NCI-H345 treated with DMSO at 0.1 percent for 48 hours (cell line): ENCODE data around the gene KCNQ4.

Source experiments
- DNase-seq: peaks from one replicate; lab custom pipeline; 2025; ENCODE audit not compliant: unreplicated experiment; lab: John Stamatoyannopoulos, UW

KCNQ4 gene

GRCh38 chr1:40754201-40754600, 29.4 kb upstream of the KCNQ4 start:
- DNase-seq = no peak

GRCh38 chr1:40755067-40755466, 28.5 kb upstream of the KCNQ4 start:
- no peak for DNase-seq

- no peak for DNase-seq
Observed at GRCh38 chr1:40756523-40756922, 27.1 kb upstream of the KCNQ4 start.

GRCh38 chr1:40757084-40757483, 26.5 kb upstream of the KCNQ4 start:
- no peak for DNase-seq

- no peak for DNase-seq
Observed at GRCh38 chr1:40758004-40758403, 25.6 kb upstream of the KCNQ4 start.

GRCh38 chr1:40758578-40759343, 24.8 kb upstream of the KCNQ4 start:
- DNase-seq = no peak

- DNase-seq = no peak
Observed at GRCh38 chr1:40760984-40761383, 22.6 kb upstream of the KCNQ4 start.

- DNase-seq = no peak
Observed at GRCh38 chr1:40762144-40762923, 21.3 kb upstream of the KCNQ4 start.

GRCh38 chr1:40763742-40764532, 19.6 kb upstream of the KCNQ4 start:
- no peak for DNase-seq

- DNase-seq = no peak
Observed at GRCh38 chr1:40764981-40765380, 18.6 kb upstream of the KCNQ4 start.

GRCh38 chr1:40766017-40766416, 17.6 kb upstream of the KCNQ4 start:
- no peak for DNase-seq

GRCh38 chr1:40766560-40766959, 17.0 kb upstream of the KCNQ4 start:
- no peak for DNase-seq

GRCh38 chr1:40768146-40768990, 15.2 kb upstream of the KCNQ4 start:
- DNase-seq = no peak

GRCh38 chr1:40769815-40770214, 13.8 kb upstream of the KCNQ4 start:
- no peak for DNase-seq

GRCh38 chr1:40770296-40771070, 13.1 kb upstream of the KCNQ4 start:
- DNase-seq = no peak

- DNase-seq = no peak
Observed at GRCh38 chr1:40772146-40772955, 11.2 kb upstream of the KCNQ4 start.

- no peak for DNase-seq
Observed at GRCh38 chr1:40773748-40774265, 9.8 kb upstream of the KCNQ4 start.

- no peak for DNase-seq
Observed at GRCh38 chr1:40774266-40774998, 9.2 kb upstream of the KCNQ4 start.
